GM19372 (cell line): ENCODE results near the gene DAB2IP.

Experiments
- ATAC-seq: cut with Tn5 transposase; IDR thresholded peaks from one replicate; pipeline ENCODE4 v1.9.1; 2021; ENCODE audit warnings: mild to moderate bottlenecking, low read depth, moderate library complexity; ENCODE audit not compliant: unreplicated experiment

DAB2IP gene

DNA sequence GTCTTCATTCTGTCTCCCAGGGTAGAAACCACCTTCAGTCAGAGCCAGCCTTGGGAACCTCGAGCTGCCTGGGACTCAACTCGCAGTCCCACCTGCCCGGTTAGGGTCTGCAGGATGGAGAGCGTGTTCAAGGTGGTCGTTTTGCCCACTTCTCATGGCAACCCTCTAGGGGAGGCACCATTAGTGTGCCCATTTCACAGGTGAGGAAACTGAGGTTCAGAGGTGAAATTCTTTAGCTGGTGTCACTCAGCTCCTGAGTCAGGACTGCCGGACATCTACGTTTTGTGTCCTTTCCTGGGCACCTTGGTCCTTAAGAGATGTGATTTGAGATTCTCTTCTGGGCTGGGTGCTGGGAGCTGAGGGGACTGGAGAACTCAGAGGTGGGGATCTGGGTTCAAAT, 30.0 kb downstream of the DAB2IP start:
- ATAC-seq = no peak

DNA sequence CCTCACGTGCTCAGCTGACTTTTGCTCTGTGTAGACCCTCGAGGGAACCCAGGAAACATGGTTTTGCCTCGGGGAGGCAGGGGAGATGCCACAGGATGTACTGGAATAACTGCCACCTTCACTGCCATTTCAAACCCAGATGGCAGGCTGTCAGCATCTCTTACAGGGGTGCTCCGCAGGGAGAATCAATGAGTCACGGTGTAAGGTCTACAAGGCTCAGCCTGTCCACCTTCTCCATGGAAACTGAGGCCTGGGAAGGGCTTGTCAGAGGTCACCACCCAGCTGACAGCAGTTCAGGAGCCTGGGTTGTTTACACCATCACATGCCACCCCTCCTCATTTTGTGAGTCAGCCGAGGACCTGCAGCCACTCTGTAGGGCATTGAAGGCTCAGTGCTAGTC, 30.8 kb downstream of the DAB2IP start:
- ATAC-seq = no peak

DNA sequence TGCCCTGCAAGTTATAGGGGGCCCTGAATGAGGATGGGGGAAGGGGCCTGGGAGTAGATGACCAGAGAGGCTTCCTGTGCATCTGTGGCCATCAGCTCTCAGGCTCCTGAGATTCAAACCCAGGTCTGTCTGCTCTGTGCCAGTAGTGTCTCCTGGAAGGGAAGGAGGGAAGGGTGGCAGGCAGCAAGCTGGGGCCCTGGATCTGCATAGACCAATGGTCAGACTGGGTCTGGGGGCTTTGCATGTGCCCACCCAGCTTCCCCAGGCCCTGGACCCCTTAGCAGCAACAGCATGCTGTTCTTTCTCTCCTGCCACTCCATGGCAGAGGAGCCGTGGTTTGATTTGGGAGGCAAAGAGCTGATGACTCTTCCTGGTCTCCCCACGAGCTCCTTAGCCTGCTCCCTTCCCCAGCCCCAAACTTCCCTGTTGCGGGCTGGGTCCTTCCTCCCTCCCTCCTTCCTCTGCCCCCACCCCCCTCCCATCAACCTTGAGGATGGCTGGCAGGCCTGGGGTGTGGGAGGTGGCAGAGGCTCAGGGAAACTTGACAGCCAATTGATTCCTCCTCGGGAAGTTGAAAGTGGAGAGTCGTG, 31.6 kb downstream of the DAB2IP start:
- ATAC-seq = no peak

DNA sequence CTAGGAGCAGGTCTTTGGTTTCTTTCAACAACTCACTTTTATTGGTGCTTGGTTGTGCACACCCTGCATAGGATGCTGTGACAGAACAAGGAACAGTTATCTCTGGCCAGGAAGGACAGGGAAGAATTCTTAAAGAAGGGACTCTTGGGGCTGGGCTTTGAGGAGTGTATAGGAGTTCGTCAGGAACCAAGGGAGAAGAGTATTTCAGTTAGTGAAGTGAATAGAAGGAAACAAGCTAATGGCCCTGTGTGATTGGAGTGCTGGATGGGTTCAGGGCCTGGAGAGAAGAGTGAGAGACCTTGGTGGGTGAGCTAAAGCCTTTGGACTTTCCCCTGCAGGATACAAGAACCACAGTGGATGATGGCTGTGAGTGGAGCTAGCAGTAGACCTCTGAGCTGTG, 32.2 kb downstream of the DAB2IP start:
- no peak for ATAC-seq

DNA sequence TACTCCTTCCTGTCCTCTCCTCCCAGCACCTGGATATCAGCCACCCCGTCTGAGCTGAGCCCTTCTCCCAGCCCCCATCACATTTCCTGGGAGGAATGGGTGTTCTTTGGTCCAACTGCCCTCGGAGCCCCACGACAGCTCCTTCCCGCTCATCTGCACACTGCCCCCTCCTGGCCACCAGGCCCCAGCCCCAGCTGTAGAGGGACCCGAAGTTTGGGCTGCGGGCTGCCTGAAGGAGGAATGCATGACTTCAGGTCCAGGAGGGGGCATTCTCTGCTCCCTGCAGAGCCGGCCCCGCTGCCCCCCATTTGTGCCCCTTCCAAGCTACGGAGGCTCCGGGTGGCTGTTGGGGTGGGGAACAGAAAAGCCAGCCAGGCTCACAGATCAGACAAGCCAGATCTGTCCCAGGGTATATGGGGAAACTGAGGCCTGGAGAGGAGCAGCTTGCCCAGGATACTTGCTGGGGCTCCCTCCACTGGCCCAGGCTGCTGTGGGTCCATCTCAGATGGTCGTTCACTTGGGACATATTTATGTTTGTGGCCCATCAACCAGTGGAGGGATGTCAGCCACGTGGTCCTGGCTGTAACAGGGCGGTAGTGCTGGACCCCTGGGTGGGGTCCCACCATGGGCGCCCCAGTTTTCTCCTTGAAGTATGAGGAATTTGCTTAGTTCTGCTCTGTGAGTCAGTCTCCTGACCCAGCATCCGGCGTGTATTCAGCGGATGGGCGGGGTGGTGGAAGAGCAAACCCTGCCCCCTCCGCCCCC, 33.1 kb downstream of the DAB2IP start:
- no peak for ATAC-seq

DNA sequence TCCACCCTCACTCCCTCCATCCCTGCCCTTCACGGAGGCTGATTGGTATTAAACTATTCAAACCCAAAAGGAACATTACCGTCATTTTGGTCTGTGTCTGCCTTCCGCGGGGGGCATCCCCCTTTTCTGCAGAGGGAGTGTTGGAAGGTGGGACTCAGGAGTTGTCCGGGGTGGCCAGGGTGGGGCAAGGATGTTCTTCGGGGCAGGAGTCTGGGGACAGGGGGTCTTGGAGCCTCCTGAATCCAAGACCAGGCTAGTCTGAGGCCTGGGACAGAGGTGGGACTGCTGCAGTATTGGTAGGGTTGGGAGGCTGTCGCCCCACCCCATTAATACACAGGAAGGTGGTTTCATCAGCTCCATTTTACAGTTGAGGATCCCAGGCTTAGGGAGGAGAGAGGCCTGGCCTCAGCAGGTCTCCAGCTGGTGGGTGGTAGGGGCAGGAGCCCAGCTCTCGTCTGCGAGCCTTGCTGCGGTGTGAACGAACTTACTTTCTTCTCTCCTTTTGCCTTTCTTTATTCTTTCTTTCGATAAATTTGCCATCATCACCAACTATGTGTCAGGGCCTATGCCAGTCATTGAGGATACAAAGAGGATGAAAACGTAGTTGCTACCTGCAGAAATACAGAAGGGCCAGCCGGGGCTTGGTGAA, 33.8 kb downstream of the DAB2IP start:
- ATAC-seq = no peak

DNA sequence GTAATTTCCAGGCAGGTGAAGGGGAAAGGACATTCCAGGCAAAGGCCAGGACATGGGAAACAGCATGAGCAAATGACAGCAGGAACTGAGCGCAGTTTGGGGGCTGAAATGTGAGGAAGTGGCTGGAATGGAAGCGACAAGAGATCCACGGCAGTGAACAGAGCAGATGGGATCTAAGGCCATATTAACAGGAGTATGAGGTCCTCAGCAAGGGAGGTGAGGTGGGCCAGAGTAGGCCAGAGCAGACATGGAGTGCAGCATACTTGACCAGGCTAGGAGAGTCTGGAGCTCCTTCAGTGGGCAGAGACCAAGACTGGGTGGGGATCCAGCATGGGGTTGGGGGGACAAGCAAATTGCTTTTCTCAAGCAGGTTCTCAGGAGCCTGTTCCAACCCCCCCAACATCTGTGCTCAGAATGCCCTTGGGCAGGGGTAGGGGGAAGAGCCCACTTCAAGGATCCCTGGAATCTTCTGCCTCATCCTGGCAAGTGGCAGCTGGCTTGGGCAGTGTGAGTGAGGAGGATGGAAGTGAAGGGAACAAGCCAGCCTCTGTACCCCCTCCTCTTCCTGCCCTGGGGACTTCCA, 34.5 kb downstream of the DAB2IP start:
- ATAC-seq = no peak

DNA sequence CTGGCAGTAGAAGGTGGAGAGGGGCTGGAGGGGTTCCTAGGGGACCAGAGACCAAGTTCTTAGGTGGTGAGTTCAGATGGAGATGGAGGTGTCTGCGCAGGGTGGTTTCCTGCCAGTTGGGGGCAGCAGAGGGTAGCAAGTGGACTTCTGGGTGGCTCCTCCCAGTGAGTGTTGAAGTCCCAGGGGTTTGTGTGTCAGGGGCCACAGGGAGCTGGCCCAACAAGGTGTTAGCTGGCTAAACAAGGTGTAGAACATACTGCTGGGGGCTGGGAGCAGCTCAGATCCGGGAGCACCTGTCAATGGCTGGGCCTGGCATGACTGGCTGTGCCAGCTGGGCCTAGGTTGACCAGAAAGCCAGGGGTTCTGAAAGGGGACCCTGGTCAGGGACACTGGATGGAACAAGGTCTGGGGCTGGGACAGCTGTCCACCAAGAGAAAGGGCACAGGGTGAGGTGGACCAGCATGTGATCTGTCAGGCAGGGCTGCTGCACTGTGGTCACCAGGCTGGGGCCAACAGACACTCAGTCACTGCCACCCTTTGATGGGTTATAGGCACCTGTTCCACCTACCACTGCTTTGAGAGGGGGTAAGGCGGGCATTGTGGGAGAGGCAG, 35.6 kb downstream of the DAB2IP start:
- no peak for ATAC-seq

DNA sequence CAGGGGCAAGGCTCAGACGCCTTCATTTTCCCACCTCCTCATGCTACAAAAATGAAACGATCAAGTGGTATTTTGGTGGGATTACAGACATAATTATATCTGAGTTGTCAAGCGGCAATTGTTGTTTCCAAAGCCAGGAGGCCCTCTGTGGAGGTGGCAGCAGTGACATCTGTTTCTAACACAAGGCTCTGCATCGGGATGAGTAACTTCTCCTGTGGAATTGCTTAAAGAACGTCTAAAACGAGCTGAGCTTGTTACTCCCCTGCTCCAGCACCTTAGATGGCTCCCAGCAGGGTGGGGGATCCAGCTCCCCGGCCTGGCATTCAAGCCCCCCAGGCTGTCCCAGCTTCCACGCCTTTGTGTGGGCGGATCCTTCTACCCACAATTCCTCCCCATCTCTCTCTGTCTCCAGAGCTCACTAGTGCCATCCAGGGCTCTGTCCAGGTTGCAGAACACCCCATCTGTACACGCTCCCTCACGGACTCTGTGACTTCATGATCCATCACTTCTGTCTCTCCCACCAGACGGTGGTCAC, 36.8 kb downstream of the DAB2IP start:
- no peak for ATAC-seq

DNA sequence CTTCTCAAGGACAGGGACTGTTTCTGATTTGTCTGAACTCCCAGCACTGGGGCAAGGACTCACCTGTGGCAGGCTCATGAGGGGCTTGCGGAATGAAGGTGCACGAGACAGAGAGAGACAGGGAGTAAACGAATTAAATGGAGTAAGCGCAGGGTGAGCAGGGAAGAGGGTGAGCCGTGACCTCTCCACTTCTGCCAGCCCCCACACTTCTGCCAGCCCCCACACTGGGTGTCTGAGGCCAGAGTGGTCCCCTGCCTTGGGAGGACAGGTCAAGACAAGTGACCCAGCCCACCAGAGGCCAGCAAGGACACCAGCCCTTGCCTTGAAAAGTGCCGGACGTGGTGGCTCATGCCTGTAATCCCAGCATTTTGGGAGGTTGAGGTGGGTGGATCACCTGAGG, 37.2 kb downstream of the DAB2IP start:
- no peak for ATAC-seq

DNA sequence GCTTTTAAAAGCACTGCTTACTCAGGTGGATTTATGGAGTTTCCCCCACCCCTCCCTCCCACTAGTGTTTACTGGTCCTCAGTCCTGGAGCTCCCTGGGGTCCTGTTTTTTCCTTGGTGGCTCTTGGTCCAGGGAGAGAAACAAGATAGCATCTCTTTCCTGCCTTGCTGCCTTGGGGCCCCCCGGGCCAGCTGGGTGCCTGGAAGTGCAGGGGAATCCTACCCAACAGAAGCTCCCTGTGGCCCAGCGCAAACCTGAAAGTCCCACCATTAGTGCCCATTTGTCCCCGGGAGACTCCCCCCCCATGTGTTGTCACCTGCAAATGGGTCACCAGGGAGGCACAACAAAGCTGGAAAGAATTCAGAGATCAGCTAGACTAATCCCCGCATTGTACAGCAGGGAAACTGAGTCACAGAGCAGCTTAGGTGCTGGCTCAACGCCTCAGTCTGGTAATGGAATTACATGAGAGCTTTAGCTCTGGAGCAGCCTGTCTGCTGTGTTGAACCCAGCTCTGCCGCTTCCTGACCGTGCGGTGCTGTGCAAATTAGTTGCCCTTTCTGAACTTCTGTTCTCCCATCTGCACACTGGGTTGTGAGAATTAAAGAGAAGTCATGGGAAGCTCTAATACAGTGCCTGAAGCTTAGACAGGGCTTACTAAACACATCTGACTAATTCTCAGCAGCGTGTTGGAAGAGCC, 38.2 kb downstream of the DAB2IP start:
- ATAC-seq = no peak

DNA sequence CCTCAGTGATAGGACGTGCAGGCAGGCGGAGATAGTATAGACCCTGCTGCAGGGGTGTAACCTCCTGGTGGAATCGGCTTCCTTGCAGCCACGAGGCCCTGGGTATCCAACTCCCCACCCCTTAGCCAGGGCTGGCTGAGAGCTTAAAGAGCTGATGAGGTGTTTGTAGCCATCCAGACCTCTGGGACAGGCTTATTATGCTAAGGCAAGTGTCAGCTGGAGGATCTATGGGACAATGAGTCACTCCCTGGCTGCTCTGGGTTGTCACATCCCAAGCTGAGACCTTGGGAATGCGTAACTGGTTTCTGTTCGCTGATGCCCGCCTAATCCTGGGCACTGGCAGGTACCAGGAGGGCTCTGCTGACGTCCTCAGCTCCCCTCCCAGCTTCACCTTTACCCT, 38.9 kb downstream of the DAB2IP start:
- no peak for ATAC-seq

DNA sequence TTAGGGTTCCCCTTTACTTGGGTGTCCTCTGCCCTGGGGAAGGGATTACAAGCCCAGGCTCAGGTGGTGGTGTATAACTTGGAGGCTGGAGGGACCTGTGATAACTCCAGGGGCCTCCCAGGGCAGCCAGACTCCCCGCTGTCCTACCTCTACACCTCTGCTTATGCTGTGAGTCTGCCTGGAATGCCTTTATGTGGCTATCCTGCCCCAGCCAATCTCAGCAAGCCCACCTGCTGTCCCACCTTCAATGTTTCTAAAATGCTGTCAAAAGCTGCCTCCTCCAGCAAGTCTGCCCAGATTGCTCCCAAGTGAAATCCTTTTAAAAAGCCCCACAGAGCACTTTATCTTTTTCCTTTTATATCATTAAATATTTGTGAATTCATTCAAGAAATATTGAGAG, 39.3 kb downstream of the DAB2IP start:
- no peak for ATAC-seq

DNA sequence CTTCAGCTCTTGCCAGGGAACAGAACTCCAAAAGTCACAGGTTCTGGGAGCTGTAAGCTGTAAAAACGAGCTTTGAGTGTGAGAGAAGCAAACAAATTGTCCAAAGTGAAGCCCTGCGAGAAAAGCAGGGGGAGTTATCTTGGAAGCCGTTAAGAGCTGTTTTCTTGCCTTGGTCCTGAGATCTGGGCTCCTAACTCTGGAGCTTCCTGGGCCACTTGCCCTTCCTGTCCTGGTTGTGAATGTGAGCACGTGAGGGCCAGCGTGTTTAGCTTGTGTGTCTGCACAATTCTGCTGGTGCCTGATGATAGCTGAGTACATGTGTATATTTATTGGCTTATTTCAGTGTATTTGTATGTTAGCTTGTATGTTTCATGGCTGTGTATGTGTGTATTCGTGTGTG, 40.5 kb downstream of the DAB2IP start:
- no peak for ATAC-seq

DNA sequence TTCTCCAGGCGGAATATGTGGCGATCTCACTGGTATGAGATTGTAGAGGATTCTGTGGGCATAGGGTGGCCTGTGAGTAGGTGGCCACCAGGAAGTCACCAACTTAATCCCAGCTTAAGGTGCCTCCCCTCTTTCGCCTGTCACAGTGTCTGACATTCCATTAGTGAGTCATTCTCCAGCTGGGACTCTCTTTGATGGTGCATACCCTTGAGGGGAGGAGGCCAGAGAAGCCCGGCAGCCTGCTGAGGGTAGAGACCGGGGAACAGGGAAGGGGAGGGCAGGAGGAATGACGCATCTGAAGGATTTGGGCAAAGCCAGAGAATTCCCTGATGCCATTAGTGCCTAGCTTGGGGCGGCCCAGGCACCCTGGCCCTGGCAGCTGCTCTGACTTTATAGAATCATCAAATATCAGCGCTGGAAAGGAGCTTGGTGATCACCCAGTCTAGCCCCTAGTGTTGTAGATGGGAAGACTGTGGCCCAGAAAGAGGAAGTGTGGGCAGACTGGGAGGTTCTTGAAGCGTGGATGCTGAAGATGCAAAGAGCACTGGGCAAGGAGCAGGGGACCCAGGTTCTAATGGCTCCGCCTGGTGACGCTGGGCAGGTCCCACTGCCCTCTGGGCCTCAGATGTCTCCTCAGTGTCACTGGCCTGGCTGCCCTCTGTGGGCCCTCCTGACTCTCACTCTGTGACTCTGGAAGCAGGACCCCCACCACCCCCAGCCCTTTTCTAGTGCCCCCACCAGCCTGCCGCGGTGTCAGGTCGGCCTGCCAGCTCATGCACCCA, 41.4 kb downstream of the DAB2IP start:
- ATAC-seq = no peak

DNA sequence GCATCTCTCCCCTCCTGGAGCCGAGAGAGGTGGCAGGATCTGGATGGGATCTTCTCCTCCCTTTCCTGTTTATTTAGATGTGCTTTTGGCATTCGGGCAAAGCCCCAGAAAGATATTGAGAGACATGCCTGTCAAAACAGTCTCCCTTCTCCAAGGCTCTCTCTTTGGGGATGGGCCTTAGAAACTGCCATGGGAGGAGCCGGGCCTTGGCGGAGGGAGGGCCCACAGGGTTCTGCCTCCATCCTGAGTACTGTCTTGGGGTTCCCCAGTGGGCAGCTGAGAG, 41.9 kb downstream of the DAB2IP start:
- ATAC-seq = no peak

DNA sequence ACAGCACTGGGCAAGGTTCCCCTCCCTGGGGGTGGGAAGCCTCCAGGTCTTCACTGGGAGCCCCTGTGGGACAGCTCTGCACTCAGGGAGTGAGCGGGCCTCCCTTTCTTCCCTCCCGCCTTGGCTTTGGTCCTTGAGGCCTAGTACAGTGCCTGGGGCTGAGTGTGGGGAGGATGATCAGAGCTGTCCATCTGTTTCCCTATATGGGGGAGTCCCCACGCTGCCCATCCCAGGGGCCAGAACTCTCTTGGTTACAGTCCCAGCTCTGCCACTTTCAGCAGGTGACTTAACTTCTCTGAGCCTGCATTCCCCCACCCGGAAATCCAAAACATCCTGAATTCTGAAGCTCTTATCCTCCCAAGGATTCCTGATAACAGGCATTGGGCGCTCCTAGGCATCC, 42.6 kb downstream of the DAB2IP start:
- ATAC-seq = no peak

DNA sequence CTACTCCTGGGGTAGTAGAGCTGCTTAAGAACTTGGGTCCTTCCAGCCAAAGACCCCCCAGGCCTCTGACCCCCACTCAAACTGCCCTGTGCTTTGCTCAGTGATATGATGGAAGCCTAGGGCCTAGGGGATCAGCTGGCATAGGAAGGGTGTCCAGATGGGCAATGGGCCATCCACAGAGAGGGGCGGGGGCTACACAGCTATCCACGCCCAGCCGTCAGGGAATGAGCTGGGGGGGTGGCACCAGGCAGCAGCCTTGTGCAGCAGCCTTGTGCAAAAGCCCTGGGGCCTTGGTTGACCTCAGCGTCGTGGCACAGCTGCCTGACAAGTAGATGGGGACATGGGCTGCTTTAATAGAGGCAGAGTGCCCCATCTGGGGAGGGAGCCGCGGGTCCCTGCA, 43.2 kb downstream of the DAB2IP start:
- ATAC-seq = no peak

DNA sequence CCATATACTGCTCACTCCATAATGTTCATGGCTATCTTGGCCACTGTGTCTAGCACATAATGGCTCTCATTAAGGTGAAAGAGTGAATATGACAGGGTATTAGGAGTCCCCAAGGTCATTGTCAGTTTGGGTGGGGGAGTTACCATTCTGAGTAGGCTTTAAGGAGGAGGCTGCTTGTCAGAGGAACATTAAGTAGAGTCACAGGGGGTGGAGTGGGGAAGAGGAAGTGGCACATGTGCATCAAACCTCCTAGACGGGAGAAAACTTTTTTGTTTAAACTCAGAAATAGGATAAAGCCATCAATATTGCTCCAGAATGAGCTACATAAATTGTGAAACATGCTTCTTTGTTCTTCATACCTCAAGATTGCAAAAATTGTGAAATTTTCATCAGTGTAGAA, 45.5 kb downstream of the DAB2IP start:
- no peak for ATAC-seq
